Stimulated activated CD8-positive, alpha-beta memory T cell treated with anti-CD3 and anti-CD28 coated beads, Interleukin-7, amount 100 ng/mL, for 4 hours (primary cell): ENCODE measurements around the gene NCSTN.

Experiments
- DNase-seq, 2 donors: peaks; one replicate each; pipeline ENCODE4 v3.0.0-alpha.2; 2020; ENCODE audit warnings: low read depth in 2 of 2

NCSTN gene

GRCh38 chr1:160404094-160404493, 60.9 kb downstream of the NCSTN start:
- no peak for DNase-seq

GRCh38 chr1:160405331-160405877, 62.2 kb downstream of the NCSTN start:
- DNase-seq, result no peak

GRCh38 chr1:160406131-160406968, 63.2 kb downstream of the NCSTN start:
- no peak for DNase-seq

- no peak for DNase-seq
Observed at GRCh38 chr1:160407839-160408801, 64.9 kb downstream of the NCSTN start.
